ENCODE measurements around the gene RFESD. TPM values are rescaled to one million over a fixed set of nuclear protein-coding genes. Genes with fewer than 3 reads are reported as not detected.

RFESD gene
- total RNA-seq, result 0.52 and 2.7 TPM in 2 replicates

DNA sequence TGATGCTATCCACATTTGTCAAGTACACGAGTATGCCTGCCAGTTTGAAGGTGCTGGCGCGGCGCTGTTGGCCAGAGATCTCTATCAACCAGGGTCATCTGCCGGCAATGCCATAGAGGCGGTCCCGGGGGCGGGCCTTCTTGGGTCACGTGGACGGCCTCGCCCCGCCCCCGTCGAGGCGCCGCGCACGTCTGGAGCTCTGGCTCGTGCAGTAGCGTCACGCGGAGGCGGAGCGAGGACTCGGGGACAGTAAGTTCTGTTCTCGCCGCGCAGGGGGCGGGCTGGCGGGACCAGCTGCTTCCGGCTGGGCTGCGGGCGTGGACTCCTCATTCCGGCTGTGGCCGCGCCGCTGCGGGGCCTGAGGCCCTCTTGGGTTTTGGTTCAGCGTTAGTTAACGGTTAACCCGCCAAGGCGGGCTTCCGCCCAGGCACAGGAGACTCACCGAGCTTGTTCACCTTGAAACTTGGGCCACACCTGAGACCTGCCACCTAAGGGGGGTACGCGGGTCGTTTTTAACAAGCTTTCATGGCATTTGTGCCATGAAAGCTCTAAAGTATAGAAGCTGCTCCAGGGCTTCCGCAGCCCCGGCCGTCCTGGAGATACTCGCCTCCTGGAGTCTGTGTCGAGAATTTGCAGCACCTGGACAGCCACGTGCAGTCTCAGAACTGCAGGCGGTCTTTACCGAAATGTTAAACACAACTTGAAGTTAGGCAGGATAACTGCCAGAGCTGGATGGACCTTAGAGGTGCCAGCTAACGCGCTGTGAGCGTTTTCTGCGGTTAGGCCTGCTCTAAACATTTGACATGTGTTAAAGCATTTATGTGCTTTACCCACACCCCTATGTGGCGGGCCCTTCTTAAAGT, at the start of gene RFESD:
Gene RFESD, plus strand, starts transcription at position 209 of the 863 bp plus-strand sequence. CDS start 5,495 bp downstream, outside the sequence.
- peak; percentile 25 for TF ChIP-seq CTCF (conservative IDR thresholded peaks at IDR 0.05; ENCODE audit: low read depth, low read length)
- H3K4me3 ChIP-seq (ENCODE audit: low read depth, low read length), result peak within 1 kb of the TSS; percentile 59
- no peak for DNase-seq (ENCODE audit: low read depth)

- DNase-seq (ENCODE audit: low read depth), result no peak
- no peak overlapping the region for H3K4me3 ChIP-seq (ENCODE audit: low read depth, low read length)
- TF ChIP-seq CTCF (conservative IDR thresholded peaks at IDR 0.05; ENCODE audit: low read depth, low read length), result no peak
Observed at GRCh38 chr5:95599252-95599651, 47.3 kb upstream of the RFESD start.

DNA sequence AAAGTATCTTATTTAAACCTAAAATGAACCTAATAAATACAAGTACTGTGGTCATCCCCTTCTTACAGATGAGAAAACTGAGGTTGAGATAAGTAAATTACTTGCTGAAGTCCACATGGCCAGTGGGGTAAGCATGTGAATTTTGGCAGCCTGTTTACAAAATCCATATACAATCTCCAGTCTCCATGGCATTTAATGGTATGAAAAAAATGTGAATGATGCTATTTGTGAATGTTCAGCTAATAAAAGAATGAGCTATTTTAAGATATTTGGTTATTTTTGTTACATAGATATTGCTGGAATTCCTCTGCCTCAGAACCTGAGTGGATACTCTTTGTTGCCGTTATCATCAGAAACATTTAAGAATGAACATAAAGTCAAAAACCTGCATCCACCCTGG, 46.0 kb upstream of the RFESD start:
- no peak for DNase-seq (ENCODE audit: low read depth)

DNA sequence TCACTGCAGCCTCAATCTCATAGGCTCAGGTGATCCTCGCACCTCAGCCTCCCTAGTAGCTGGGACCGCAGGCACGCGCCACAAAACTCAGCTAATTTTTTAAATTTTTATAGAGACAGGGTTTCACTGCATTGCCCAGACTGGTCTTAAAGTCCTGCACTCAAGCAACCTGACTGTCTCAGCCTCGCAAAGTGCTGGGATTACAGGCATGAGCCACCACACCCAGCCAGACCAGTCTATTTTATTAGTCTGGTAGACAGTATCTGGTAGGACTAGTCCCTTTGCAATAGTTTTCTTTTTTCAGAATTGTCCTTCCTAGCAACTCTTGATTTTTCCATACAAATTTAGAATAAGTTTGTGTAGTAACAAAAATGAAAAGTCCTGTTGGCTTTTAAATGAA, 40.8 kb upstream of the RFESD start:
- no peak for DNase-seq (ENCODE audit: low read depth)
- no peak overlapping the region for H3K4me3 ChIP-seq (ENCODE audit: low read depth, low read length)
- no peak for TF ChIP-seq CTCF (conservative IDR thresholded peaks at IDR 0.05; ENCODE audit: low read depth, low read length)

More for the DNA sequence above, 46.0 kb upstream of the RFESD start:
- no peak overlapping the region for H3K4me3 ChIP-seq (ENCODE audit: low read depth, low read length)
- TF ChIP-seq CTCF (conservative IDR thresholded peaks at IDR 0.05; ENCODE audit: low read depth, low read length), result no peak

- no peak overlapping the region for H3K4me3 ChIP-seq (ENCODE audit: low read depth, low read length)
- no peak for TF ChIP-seq CTCF (conservative IDR thresholded peaks at IDR 0.05; ENCODE audit: low read depth, low read length)
- DNase-seq (ENCODE audit: low read depth), result no peak
Observed at GRCh38 chr5:95606419-95606818, 40.2 kb upstream of the RFESD start.

- TF ChIP-seq CTCF (conservative IDR thresholded peaks at IDR 0.05; ENCODE audit: low read depth, low read length), result no peak
- no peak for DNase-seq (ENCODE audit: low read depth)
- H3K4me3 ChIP-seq (ENCODE audit: low read depth, low read length), result no peak overlapping the region
Observed at GRCh38 chr5:95609711-95610110, 36.9 kb upstream of the RFESD start.

DNA sequence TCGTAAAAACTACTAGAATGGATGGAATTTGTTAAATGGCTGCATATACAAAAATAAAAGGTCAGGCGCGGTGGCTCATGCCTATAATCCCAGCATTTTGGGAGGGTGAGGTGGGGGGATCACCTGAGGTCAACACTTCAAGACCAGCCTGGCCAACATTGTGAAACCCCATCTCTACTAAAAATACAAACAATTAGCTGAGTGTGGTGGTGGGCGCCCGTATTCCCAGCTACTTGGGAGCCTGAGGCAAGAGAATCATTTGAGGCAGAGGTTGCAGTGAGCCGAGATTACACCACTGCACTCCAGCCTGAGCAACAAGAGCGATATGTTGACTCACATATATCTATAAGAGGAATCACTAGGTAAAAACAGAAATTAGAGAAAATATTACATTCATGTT, 36.0 kb upstream of the RFESD start:
- no peak overlapping the region for H3K4me3 ChIP-seq (ENCODE audit: low read depth, low read length)
- TF ChIP-seq CTCF (conservative IDR thresholded peaks at IDR 0.05; ENCODE audit: low read depth, low read length), result no peak
- DNase-seq (ENCODE audit: low read depth), result no peak
